WTC11 (cell line): ENCODE data around the gene HRH3. TPM values are rescaled to one million over a fixed set of nuclear protein-coding genes. Genes with fewer than 3 reads are reported as not detected.
A peak's percentile ranks its signal among the peaks of the same experiment; 100 is the strongest.

Source experiments
- ATAC-seq: fragments of 200-7000 bp; cut with Tn5 transposase; 2 replicates; pipeline ENCODE4 v1.10.0; 2021; ENCODE audit warnings: mild to moderate bottlenecking, moderate library complexity
- CTCF ChIA-PET: fragments of 300-600 bp; sonication (Branson Sonifier 250); formaldehyde crosslinking; loops from one replicate; lab custom pipeline; 2021; ENCODE audit warnings: antibody characterized with exemption; lab: Charles Lee
- POLR2A ChIA-PET: fragments of 350-600 bp; sonication (Branson Sonifier 250); formaldehyde crosslinking; loops from one replicate; lab custom pipeline; 2021; ENCODE audit warnings: antibody characterized with exemption; lab: Charles Lee
- DNase-seq: peaks from one replicate; pipeline ENCODE4 v3.0.0; 2021; ENCODE audit warnings: low spot score
- H3K27ac Mint-ChIP-seq: 2 replicates; pipeline ENCODE4 v1.8.0; 2021; ENCODE audit warnings: mixed read lengths
- H3K27me3 Mint-ChIP-seq: 2 replicates; pipeline ENCODE4 v1.8.0; 2021; ENCODE audit warnings: low read depth, mild to moderate bottlenecking, moderate library complexity, mixed read lengths
- H3K36me3 Mint-ChIP-seq: 2 replicates; pipeline ENCODE4 v1.8.0; 2021; ENCODE audit warnings: mixed read lengths
- H3K4me1 Mint-ChIP-seq: 2 replicates; pipeline ENCODE4 v1.8.0; 2022; ENCODE audit warnings: mixed read lengths
- H3K4me3 Mint-ChIP-seq: 2 replicates; pipeline ENCODE4 v1.8.0; 2021; ENCODE audit warnings: mild to moderate bottlenecking, moderate library complexity, mixed read lengths
- H3K9me3 Mint-ChIP-seq: 2 replicates; pipeline ENCODE4 v1.8.0; 2021; ENCODE audit warnings: mixed read lengths
- AR ChIP-seq: fragments of 250-450 bp; sonication (Bioruptor Pico); IDR thresholded peaks from 2 replicates; pipeline ENCODE4 v1.9.0; 2021; ENCODE audit warnings: mild to moderate bottlenecking
- ELF4 ChIP-seq: sonication (generic); formaldehyde crosslinking; IDR thresholded peaks from 2 replicates; pipeline ENCODE4 v1.8.1; 2022; ENCODE audit warnings: low read depth, mild to moderate bottlenecking, moderate library complexity, missing genetic modification reagents
- ESRRA ChIP-seq: sonication (generic); formaldehyde crosslinking; IDR thresholded peaks from 2 replicates; pipeline ENCODE4 v1.8.1; 2022; ENCODE audit warnings: mild to moderate bottlenecking, missing genetic modification reagents, borderline replicate concordance
- HMGA2 ChIP-seq: fragments of 250-450 bp; sonication (Bioruptor Pico); IDR thresholded peaks from 2 replicates; pipeline ENCODE4 v1.4.0; 2021; ENCODE audit warnings: mild to moderate bottlenecking, moderate library complexity
- MAX ChIP-seq: sonication (generic); formaldehyde crosslinking; IDR thresholded peaks from 2 replicates; pipeline ENCODE4 v1.8.0; 2022; ENCODE audit warnings: mild to moderate bottlenecking, missing genetic modification reagents
- RORB ChIP-seq: fragments of 250-450 bp; sonication (Bioruptor Pico); IDR thresholded peaks from 2 replicates; pipeline ENCODE4 v1.9.0; 2021; ENCODE audit warnings: mild to moderate bottlenecking
- SP1 ChIP-seq: sonication (generic); formaldehyde crosslinking; conservative IDR thresholded peaks from 2 replicates; pipeline ENCODE4 v1.8.1; 2022; ENCODE audit warnings: missing genetic modification reagents
- USF2 ChIP-seq: sonication (generic); formaldehyde crosslinking; IDR thresholded peaks from 2 replicates; pipeline ENCODE4 v1.8.1; 2023; ENCODE audit warnings: mild to moderate bottlenecking, missing genetic modification reagents, moderate library complexity
- ZBTB21 ChIP-seq: sonication (generic); formaldehyde crosslinking; IDR thresholded peaks from 2 replicates; pipeline ENCODE4 v1.8.1; 2023; ENCODE audit warnings: mild to moderate bottlenecking, missing genetic modification reagents, borderline replicate concordance
- ZNF138 ChIP-seq: sonication (generic); formaldehyde crosslinking; conservative IDR thresholded peaks from 2 replicates; pipeline ENCODE4 v1.8.1; 2022; ENCODE audit warnings: mild to moderate bottlenecking, moderate library complexity, missing genetic modification reagents
- ZNF219 ChIP-seq: sonication (generic); formaldehyde crosslinking; IDR thresholded peaks from 2 replicates; pipeline ENCODE4 v1.8.0; 2023; ENCODE audit warnings: missing genetic modification reagents, mild to moderate bottlenecking, borderline replicate concordance
- ZNF263 ChIP-seq: sonication (generic); formaldehyde crosslinking; IDR thresholded peaks from 2 replicates; pipeline ENCODE4 v1.8.1; 2022; ENCODE audit warnings: low read depth, mild to moderate bottlenecking, moderate library complexity, missing genetic modification reagents
- ZNF281 ChIP-seq: sonication (generic); formaldehyde crosslinking; IDR thresholded peaks from 2 replicates; pipeline ENCODE4 v1.8.0; 2023; ENCODE audit warnings: mild to moderate bottlenecking, missing genetic modification reagents
- total RNA-seq: library from RNA; stranded (reverse); gene quantifications from 3 replicates; pipeline ENCODE4 v1.2.3, GENCODE V29; 2021
- TF ChIP-seq, protein P1 (sequence below): fragments of 250-450 bp; sonication (Bioruptor Pico); IDR thresholded peaks from 2 replicates; pipeline ENCODE4 v1.9.0; 2021; ENCODE audit warnings: moderate library complexity, mild to moderate bottlenecking, inconsistent platforms, borderline replicate concordance
- TF ChIP-seq, protein P2 (sequence below): sonication (generic); formaldehyde crosslinking; IDR thresholded peaks from 2 replicates; pipeline ENCODE4 v1.8.1; 2023; ENCODE audit warnings: mild to moderate bottlenecking, missing genetic modification reagents, moderate library complexity
- TF ChIP-seq, protein P3 (sequence below): sonication (generic); formaldehyde crosslinking; IDR thresholded peaks from 2 replicates; pipeline ENCODE4 v1.8.0; 2022; ENCODE audit warnings: mild to moderate bottlenecking, missing genetic modification reagents
- TF ChIP-seq, protein P4 (sequence below): sonication (generic); formaldehyde crosslinking; IDR thresholded peaks from 2 replicates; pipeline ENCODE4 v1.8.0; 2022; ENCODE audit warnings: mild to moderate bottlenecking, missing genetic modification reagents

HRH3 gene
- total RNA-seq, 1 experiment from 2014 or later, result 3.3 TPM

DNA sequence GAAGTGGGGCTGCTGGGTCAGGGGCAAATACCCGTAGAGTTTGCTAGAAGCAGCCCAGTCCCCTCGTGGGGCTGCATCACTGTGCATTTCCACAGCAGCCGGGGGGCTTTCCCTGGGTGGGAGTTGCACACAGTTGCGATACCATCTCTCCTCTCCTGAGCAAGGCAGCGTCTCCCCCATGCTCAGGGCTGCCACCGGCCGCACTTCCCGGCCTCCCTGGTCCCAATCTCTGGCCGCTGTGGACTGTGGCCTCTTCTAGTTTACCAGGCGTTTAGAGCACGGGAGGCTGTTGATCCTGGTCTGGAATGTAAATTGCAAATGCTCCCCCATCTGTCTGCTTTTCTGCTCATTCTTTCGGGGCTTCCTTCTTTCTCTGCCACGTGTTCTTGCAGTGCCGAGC lies 49.3 kb upstream of the HRH3 start:
- Mint-ChIP-seq H3K27me3 (no peaks in the 10 kb centered on the region), H3K27ac (peak overlapping the region; percentile 51), H3K4me1 (peaks cover 3% of the 10 kb centered on the region; the same call in 1 of the 2 replicates), H3K9me3 (peaks cover 19% of the 10 kb centered on the region), H3K4me3 (no peak overlapping the region), H3K36me3 (peaks cover 50% of the 10 kb centered on the region)
- ATAC-seq (no peak), DNase-seq (no peak)
- CTCF ChIA-PET, result interaction anchor here (0.6 kb wide), 1 partner anchor 51 kb away, joined by 3 read pairs; no protein-coding TSS in a partner anchor
- TF ChIP-seq ESRRA (no peak), ELF4 (CRISPR knock-in tag) (no peak), USF2 (CRISPR knock-in tag) (no peak), ZNF263 (CRISPR knock-in tag) (no peak), HMGA2 (CRISPR knock-in tag) (no peak), AR (CRISPR knock-in tag) (no peak), SP1 (CRISPR knock-in tag) (no peak), RORB (no peak), MAX (CRISPR knock-in tag) (no peak), ZNF138 (CRISPR knock-in tag) (no peak), ZNF219 (CRISPR knock-in tag) (no peak)
- TF ChIP-seq, protein P1, sequence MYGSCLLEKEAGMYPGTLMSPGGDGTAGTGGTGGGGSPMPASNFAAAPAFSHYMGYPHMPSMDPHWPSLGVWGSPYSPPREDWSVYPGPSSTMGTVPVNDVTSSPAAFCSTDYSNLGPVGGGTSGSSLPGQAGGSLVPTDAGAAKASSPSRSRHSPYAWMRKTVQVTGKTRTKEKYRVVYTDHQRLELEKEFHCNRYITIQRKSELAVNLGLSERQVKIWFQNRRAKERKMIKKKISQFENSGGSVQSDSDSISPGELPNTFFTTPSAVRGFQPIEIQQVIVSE (CRISPR knock-in tag), result no peak
- TF ChIP-seq, protein P2, sequence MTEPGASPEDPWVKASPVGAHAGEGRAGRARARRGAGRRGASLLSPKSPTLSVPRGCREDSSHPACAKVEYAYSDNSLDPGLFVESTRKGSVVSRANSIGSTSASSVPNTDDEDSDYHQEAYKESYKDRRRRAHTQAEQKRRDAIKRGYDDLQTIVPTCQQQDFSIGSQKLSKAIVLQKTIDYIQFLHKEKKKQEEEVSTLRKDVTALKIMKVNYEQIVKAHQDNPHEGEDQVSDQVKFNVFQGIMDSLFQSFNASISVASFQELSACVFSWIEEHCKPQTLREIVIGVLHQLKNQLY, result no peak
- TF ChIP-seq, protein P3, sequence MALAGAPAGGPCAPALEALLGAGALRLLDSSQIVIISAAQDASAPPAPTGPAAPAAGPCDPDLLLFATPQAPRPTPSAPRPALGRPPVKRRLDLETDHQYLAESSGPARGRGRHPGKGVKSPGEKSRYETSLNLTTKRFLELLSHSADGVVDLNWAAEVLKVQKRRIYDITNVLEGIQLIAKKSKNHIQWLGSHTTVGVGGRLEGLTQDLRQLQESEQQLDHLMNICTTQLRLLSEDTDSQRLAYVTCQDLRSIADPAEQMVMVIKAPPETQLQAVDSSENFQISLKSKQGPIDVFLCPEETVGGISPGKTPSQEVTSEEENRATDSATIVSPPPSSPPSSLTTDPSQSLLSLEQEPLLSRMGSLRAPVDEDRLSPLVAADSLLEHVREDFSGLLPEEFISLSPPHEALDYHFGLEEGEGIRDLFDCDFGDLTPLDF (CRISPR knock-in tag), result no peak
- TF ChIP-seq, protein P4, sequence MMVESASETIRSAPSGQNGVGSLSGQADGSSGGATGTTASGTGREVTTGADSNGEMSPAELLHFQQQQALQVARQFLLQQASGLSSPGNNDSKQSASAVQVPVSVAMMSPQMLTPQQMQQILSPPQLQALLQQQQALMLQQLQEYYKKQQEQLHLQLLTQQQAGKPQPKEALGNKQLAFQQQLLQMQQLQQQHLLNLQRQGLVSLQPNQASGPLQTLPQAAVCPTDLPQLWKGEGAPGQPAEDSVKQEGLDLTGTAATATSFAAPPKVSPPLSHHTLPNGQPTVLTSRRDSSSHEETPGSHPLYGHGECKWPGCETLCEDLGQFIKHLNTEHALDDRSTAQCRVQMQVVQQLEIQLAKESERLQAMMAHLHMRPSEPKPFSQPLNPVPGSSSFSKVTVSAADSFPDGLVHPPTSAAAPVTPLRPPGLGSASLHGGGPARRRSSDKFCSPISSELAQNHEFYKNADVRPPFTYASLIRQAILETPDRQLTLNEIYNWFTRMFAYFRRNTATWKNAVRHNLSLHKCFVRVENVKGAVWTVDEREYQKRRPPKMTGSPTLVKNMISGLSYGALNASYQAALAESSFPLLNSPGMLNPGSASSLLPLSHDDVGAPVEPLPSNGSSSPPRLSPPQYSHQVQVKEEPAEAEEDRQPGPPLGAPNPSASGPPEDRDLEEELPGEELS, result no peak
- POLR2A ChIA-PET, result no interaction called here

DNA sequence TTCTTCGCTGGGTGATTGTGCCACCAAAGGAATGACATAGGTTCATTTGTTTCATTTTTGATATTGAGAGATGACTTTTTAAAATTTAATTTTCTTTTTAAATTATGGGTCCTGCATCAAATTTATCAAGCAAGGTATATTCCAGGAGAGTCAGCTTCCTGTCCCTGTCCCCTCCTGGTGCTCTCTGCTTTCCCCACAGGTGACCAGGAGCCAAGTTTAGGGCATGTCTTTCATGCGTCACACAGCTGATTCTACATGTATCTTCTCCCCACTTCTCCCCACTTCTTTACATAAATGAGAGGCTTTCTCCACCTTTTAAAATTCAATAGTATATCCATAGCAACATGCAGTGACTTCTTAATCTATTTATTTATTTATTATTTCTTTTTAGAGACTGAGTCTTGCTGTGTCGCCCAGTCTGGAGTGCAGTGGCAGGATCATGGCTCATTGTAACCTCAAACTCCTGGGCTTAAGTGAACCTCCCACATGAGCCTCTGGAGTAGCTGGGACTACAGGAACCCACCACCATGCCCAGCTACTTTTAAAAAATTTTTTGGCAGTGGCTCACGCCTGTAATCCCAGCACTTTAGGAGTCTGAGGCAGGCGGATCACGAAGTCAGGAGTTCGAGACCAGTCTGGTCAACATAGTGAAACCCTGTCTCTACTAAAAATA lies 48.3 kb upstream of the HRH3 start:
- peaks cover 51% of the 10 kb centered on the region for H3K36me3 Mint-ChIP-seq
- no peaks in the 10 kb centered on the region for H3K27me3 Mint-ChIP-seq
- ATAC-seq (no peak), DNase-seq (no peak)
- H3K27ac Mint-ChIP-seq, result no peak overlapping the region
- POLR2A ChIA-PET, result no interaction called here
- peaks cover 3% of the 10 kb centered on the region; the same call in 1 of the 2 replicates for H3K4me1 Mint-ChIP-seq
- H3K9me3 Mint-ChIP-seq, result peaks cover 21% of the 10 kb centered on the region
- CTCF ChIA-PET, result no interaction called here
- H3K4me3 Mint-ChIP-seq, result no peak overlapping the region
- TF ChIP-seq ZBTB21 (CRISPR knock-in tag), result no peak
- no peak for TF ChIP-seq ZNF281 (CRISPR knock-in tag)
